IPS DF 19.7 (cell line): ENCODE data around the gene PRSS56.

Experiments used
- DNase-seq: peaks from one replicate; pipeline ENCODE4 v3.0.0-alpha.2; 2013; ENCODE audit warnings: low read depth, low spot score

PRSS56 gene

DNA sequence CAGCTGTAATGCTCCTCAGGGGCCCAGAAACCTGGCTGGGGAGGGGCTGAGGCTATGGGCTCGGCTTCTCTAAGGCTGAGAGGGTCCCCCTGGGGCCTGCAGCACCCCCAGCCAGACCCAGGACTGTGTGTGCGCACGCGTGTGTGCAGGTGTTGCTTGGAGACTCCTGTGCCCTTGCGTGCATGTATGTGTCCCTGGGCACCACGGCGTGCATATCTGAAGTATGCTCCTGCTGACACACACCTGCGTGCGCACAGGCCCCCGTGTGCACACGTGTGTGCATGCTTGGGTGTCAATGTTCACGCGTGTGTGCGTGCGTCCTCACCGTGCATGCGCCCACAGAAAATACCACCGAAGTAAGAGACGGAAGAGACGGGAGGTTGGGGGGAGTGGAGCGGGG, 17.7 kb upstream of the PRSS56 start:
- no peak for DNase-seq

GRCh38 chr2:232502911-232503808, 17.0 kb upstream of the PRSS56 start:
- DNase-seq: no peak

- DNase-seq: no peak
These were observed 16.3 kb upstream of the PRSS56 start for GRCh38 chr2:232503809-232504323.

- no peak for DNase-seq
These were observed 15.8 kb upstream of the PRSS56 start for GRCh38 chr2:232504438-232504837.

- DNase-seq: no peak
These were observed 14.3 kb upstream of the PRSS56 start for GRCh38 chr2:232505856-232506255.

- DNase-seq: no peak
These were observed 13.5 kb upstream of the PRSS56 start for GRCh38 chr2:232506709-232507108.

DNA sequence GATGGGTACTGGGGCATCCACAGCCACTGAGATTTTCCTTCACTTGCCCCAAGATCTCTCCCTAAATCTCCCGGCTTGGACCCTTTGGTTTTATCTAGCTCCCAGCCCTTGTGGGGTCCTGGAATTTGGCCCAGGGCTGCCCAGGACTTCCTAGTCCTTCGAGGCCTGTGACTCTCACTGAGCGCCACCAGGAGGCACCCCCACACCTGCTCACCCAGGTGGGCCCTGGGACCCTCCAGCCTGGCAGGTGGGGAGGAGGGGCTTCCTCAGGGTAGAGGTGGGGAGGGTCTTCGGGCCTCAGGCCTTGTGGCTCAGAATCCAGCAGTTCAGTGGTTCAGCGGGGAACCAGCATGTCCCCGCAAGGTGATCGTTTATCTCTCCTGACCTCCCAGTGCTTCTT, 11.9 kb upstream of the PRSS56 start:
- no peak for DNase-seq

DNA sequence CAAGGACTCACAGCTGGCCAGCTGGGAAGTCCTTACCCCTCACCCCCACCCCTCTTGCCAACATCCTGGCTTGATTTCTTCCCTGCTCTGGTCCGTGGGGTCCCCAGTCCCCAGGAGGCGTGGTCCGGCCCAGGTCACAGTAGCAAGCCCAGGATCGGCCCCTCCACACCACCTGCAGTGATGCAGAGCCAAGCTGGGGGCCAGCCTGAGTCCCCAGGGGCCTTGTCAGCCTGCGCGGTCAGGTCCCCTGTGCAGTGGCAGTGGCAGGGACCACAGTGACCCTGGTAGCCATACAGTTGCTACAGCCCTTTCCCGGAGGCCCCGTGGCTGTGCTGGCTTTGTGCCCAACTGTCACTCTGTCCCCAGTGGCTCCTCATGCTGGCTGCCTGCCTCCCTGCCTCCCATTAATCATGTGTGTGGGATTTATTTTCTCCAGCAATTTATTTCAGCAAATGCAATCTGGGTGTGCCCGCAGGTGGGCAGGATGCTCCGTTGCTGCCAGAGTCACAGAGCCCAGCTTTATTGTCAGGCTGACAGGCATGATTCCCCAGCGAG, 8.8 kb upstream of the PRSS56 start:
- no peak for DNase-seq

- DNase-seq: no peak
These were observed 7.6 kb upstream of the PRSS56 start for GRCh38 chr2:232512602-232513001.

- no peak for DNase-seq
These were observed 6.8 kb upstream of the PRSS56 start for GRCh38 chr2:232513353-232513752.

- DNase-seq: no peak
These were observed 4.5 kb upstream of the PRSS56 start for GRCh38 chr2:232515639-232516038.

DNA sequence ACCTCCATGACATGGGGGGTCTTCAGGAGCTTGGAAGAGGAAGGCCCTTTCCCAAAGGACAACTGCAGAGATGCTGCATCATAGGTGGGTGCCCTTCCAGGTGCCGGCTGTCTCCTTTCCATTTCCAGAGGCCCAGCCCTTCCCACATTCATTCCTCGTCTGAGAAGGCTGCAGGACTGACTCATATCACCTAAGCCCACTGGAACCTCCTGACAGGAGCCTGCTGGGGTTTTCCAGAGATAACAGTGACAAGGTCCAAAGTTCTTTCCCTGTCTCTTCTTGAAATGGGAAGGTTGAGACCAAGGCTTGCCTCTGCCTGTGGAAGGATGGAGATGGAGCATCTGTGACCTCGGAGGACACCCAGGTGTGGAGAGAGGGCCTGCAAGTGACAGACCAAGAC, 3.6 kb upstream of the PRSS56 start:
- DNase-seq: no peak

DNA sequence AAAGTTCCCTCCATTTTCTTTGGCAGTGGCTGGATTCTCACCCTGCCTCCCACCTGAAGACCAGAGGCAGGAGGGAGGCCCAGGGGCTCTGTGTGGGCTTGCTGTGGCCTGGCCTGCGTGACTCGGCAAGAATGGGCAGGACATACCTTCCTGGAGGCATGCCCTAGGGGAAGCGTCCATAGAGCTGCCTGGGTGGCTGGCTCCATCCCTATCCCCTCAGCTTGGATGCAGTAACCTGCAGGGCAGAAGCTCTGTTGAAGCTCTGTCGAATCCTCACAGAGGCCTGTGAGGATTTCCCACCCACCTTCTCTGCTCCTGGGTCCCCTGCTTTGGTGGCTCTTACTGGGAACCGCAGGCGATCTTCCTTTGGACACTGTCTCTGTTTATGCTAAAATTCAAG, 1.3 kb upstream of the PRSS56 start:
- no peak for DNase-seq

DNA sequence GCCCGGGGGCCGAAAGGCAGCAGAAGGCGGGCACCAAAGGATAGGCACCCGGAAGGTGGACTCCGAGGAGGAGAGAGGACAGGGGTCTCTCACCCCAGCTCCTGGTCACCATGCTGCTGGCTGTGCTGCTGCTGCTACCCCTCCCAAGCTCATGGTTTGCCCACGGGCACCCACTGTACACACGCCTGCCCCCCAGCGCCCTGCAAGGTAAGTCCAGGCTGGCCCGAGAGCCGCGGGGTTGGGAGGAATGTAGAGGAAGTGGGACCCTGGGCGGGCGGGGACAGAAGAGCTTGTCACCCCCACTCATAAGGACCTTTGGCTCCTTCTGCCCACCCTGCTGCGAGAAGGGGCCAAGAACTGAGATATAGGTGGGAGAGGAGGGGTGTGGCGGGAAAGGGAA, 301 bp downstream of the PRSS56 start:
- DNase-seq: no peak

DNA sequence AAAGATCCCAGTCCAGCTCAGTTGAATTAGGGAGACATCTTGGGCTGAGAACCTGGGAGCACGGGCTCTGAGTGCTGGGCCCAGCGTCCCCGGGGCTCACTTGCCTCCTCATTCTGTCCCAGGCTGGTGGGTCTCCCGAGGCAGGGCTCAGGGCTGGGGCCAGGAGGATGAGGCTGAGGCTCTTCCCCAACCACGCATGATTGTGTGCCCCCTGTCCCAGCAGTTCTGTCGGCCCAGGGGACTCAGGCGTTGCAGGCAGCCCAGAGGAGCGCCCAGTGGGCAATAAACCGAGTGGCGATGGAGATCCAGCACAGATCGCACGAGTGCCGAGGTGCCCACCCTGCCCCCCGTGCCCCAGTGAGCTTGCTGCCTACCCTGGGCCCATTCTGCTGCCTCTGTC, 910 bp downstream of the PRSS56 start:
- no peak for DNase-seq

- DNase-seq: no peak
These were observed 1.9 kb downstream of the PRSS56 start for GRCh38 chr2:232521959-232522622.

DNA sequence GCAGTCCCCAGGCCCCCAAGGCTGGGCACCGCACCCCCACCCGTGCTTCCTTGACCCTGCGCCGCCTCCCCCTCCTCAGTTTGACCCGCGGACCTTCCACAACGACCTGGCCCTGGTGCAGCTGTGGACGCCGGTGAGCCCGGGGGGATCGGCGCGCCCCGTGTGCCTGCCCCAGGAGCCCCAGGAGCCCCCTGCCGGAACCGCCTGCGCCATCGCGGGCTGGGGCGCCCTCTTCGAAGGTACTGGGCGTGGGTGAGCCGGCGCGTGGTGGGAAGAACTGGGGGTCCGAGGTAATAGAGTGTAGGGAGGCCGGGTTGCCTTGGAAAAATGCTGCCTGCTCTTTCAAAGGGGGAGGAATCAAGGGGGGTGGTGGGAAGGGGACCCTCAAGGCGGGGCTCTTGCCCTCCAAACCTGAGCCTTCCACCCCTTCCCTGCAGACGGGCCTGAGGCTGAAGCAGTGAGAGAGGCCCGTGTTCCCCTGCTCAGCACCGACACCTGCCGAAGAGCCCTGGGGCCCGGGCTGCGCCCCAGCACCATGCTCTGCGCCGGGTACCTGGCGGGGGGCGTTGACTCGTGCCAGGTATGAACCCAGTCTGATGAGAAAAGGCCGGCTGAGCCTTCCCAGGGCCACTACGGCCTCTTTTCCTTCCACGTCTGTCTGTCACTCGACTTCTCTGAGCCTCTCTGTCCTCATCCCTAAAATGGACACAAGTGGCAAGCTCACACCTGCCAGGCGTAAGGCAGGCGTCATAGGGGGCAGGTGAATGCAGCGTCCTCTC, 2.6 kb downstream of the PRSS56 start:
- no peak for DNase-seq

GRCh38 chr2:232523402-232523681, 3.2 kb downstream of the PRSS56 start:
- DNase-seq: no peak

GRCh38 chr2:232523682-232524597, 3.8 kb downstream of the PRSS56 start:
- peak; percentile 40 for DNase-seq

GRCh38 chr2:232524771-232525170, 4.6 kb downstream of the PRSS56 start:
- no peak for DNase-seq

- no peak for DNase-seq
These were observed 5.0 kb downstream of the PRSS56 start for GRCh38 chr2:232525199-232525598.
